Measurements from ENCODE around the gene FER. TPM values are rescaled to one million over a fixed set of nuclear protein-coding genes. Genes with fewer than 3 reads are reported as not detected.
"Not testable (repeated sequence)": the region's sequence is repeated elsewhere in the genome, so short reads cannot be mapped to it uniquely, and the experiment has no call there.

FER gene
- total and polyA plus RNA-seq, 2 of the 8 experiments (the other 6 are each of a cell fraction or from before 2014, with no cell fraction given), result 1.3 to 15.8 TPM

- H4K91ac ChIP-seq (replicated peaks; ENCODE audit: insufficient read length, low read length); H3K79me1 ChIP-seq (ENCODE audit: low read depth, low read length); POLR2A ChIA-PET (ENCODE audit: partially characterized antibody); H3K27ac ChIP-seq (ENCODE audit: low read depth, low read length); H2BK12ac ChIP-seq (ENCODE audit: low read depth, low read length); H3K4me3 ChIP-seq (ENCODE audit: extremely low read depth in 1 of 4, insufficient read depth in 2 of 4, low read depth in 3 of 4, low read length in 4 of 4); H2BK15ac ChIP-seq (ENCODE audit: low read length); H3K27me3 ChIP-seq (replicated peaks in 1 of 4; ENCODE audit: control insufficient read depth in 3 of 4, extremely low read depth in 1 of 4, insufficient read depth in 3 of 4, low read length in 3 of 4); H3K9ac ChIP-seq (replicated peaks in 1 of 4; ENCODE audit: extremely low read depth in 1 of 4, low read depth in 3 of 4, low read length in 3 of 4); H3K4me1 ChIP-seq (replicated peaks in 1 of 4; ENCODE audit: control insufficient read depth in 3 of 4, insufficient read depth in 4 of 4, low read length in 3 of 4); H3K4ac ChIP-seq (replicated peaks; ENCODE audit: insufficient read length, low read depth, low read length); H3K18ac ChIP-seq (ENCODE audit: extremely low read depth, low read length); H2BK120ac ChIP-seq (replicated peaks; ENCODE audit: low read depth, low read length); H3K23me2 ChIP-seq (ENCODE audit: low read depth, low read length); H4K8ac ChIP-seq (ENCODE audit: extremely low read depth, insufficient read depth, low read length); H3K56ac ChIP-seq (replicated peaks; ENCODE audit: insufficient read length, low read depth, low read length); H3K23ac ChIP-seq (ENCODE audit: insufficient read length); H3K36me3 ChIP-seq (ENCODE audit: control insufficient read depth in 2 of 4, insufficient read depth in 4 of 4, low read length in 3 of 4); DNase-seq (ENCODE audit: low read depth in 1 of 2, low spot score in 2 of 2); H3K79me2 ChIP-seq (ENCODE audit: control insufficient read depth in 1 of 2, insufficient read depth in 2 of 2, low read length in 2 of 2); H2BK5ac ChIP-seq (ENCODE audit: low read depth, low read length); H3K14ac ChIP-seq (ENCODE audit: insufficient read length); H2AFZ ChIP-seq (ENCODE audit: low read length); H4K5ac ChIP-seq (ENCODE audit: insufficient read length, low read depth, low read length); H4K20me1 ChIP-seq (replicated peaks in 1 of 2; ENCODE audit: control insufficient read depth in 1 of 2, insufficient read depth in 2 of 2, low read length in 2 of 2); H3K9me3 ChIP-seq (ENCODE audit: insufficient read depth in 2 of 2, low read depth in 1 of 2, low read length in 1 of 2); H2AK5ac ChIP-seq (ENCODE audit: low read depth, low read length); H3K4me2 ChIP-seq (ENCODE audit: insufficient read depth in 1 of 2, low read depth in 2 of 2, low read length in 2 of 2); H2BK20ac ChIP-seq (ENCODE audit: low read length); FAIRE-seq: not testable (repeated sequence)
- WGBS, 2 experiments (ENCODE audit: extremely low coverage in 1 of 2, insufficient coverage in 1 of 2, insufficient read length in 1 of 2, insufficient replicate concordance in 2 of 2, low coverage in 1 of 2, low lambda C conversion rate in 2 of 2, missing lambda C conversion rate in 1 of 2), result 97% methylated on average over 6 of the region's 6 CpGs; no CpG with 5 or more reads in 1 of the 2 experiments
- CTCF ChIA-PET (ENCODE audit: partially characterized antibody), result interaction anchor here (0.6 to 1.2 kb wide), 3 partner anchors 51 to 436 kb away, joined by 3 to 4 read pairs (median 3); no protein-coding TSS in a partner anchor
Observed at GRCh38 chr5:108899244-108899643, 151.5 kb downstream of the FER start.
